Trophoblast cell (in vitro differentiated cells and primary cell): ENCODE measurements around the gene BTBD17.

Experiments
- DNase-seq, 2 donors: peaks; one replicate each; pipeline ENCODE4 v3.0.0-alpha.2; 2016
- H2AFZ ChIP-seq: 2 replicates; pipeline ENCODE4 v1.6.1; 2013; ENCODE audit warnings: low read length, moderate library complexity, mild to moderate bottlenecking; ENCODE audit not compliant: insufficient read depth, poor library complexity
- H2AK5ac ChIP-seq: 2 replicates; pipeline ENCODE4 v1.6.1; 2013; ENCODE audit warnings: mild to moderate bottlenecking, low read length
- H2BK120ac ChIP-seq: 2 replicates; pipeline ENCODE4 v1.6.1; 2013; ENCODE audit warnings: low read length, mild to moderate bottlenecking, moderate library complexity; ENCODE audit not compliant: insufficient read depth, poor library complexity
- H2BK12ac ChIP-seq: 2 replicates; pipeline ENCODE4 v1.6.1; 2013; ENCODE audit warnings: mild to moderate bottlenecking, low read length, moderate library complexity
- H2BK5ac ChIP-seq: 2 replicates; pipeline ENCODE4 v1.6.1; 2013; ENCODE audit warnings: low read length, low read depth, moderate library complexity, mild to moderate bottlenecking; ENCODE audit not compliant: poor library complexity
- H3K14ac ChIP-seq: 2 replicates; pipeline ENCODE4 v1.6.1; 2013; ENCODE audit warnings: mild to moderate bottlenecking, low read length
- H3K18ac ChIP-seq: 2 replicates; pipeline ENCODE4 v1.6.1; 2013; ENCODE audit warnings: mild to moderate bottlenecking, low read length
- H3K23ac ChIP-seq: 2 replicates; pipeline ENCODE4 v1.6.1; 2013; ENCODE audit warnings: low read length
- H3K27ac ChIP-seq: 2 replicates; pipeline ENCODE4 v1.5.1; 2013; ENCODE audit warnings: low read depth, mild to moderate bottlenecking, inconsistent platforms, low read length, moderate library complexity
- H3K27me3 ChIP-seq: 2 replicates; pipeline ENCODE4 v1.6.1; 2013; ENCODE audit warnings: inconsistent platforms, mild to moderate bottlenecking, low read length, moderate library complexity; ENCODE audit not compliant: insufficient read depth
- H3K36me3 ChIP-seq, 2 experiments: 1 replicate in 1 of 2; 2 replicates in 1 of 2; pipeline ENCODE4 v1.6.1; 2013; ENCODE audit warnings: low read length in 2 of 2, mild to moderate bottlenecking in 2 of 2, moderate library complexity in 1 of 2; ENCODE audit not compliant: insufficient read depth in 2 of 2, control insufficient read depth in 1 of 2
- H3K4ac ChIP-seq: 2 replicates; pipeline ENCODE4 v1.6.1; 2013; ENCODE audit warnings: low read depth, mild to moderate bottlenecking, low read length, moderate library complexity
- H3K4me1 ChIP-seq, 2 experiments: 1 replicate in 1 of 2; 2 replicates in 1 of 2; pipeline ENCODE4 v1.6.1; 2013; ENCODE audit warnings: low read length in 2 of 2, mild to moderate bottlenecking in 2 of 2, moderate library complexity in 1 of 2; ENCODE audit not compliant: insufficient read depth in 2 of 2, control insufficient read depth in 1 of 2
- H3K4me2 ChIP-seq: 2 replicates; pipeline ENCODE4 v1.6.1; 2013; ENCODE audit warnings: inconsistent platforms, mild to moderate bottlenecking, low read length, moderate library complexity
- H3K4me3 ChIP-seq: 2 replicates; pipeline ENCODE4 v1.5.1; 2013; ENCODE audit warnings: mild to moderate bottlenecking, low read depth, low read length, inconsistent platforms
- H3K79me1 ChIP-seq: one replicate; pipeline ENCODE4 v1.6.1; 2013; ENCODE audit warnings: low read length
- H3K79me2 ChIP-seq: 2 replicates; pipeline ENCODE4 v1.6.1; 2013; ENCODE audit warnings: low read length, mild to moderate bottlenecking; ENCODE audit not compliant: control insufficient read depth, insufficient read depth, poor library complexity
- H3K9ac ChIP-seq: 2 replicates; pipeline ENCODE4 v1.6.1; 2013; ENCODE audit warnings: mild to moderate bottlenecking, low read length
- H3K9me3 ChIP-seq: 2 replicates; pipeline ENCODE4 v1.6.1; 2013; ENCODE audit warnings: low read depth, mild to moderate bottlenecking, control low read depth, inconsistent platforms, low read length; ENCODE audit not compliant: insufficient read depth
- H4K12ac ChIP-seq: 2 replicates; pipeline ENCODE4 v1.6.1; 2013; ENCODE audit warnings: low read depth, mild to moderate bottlenecking, low read length, moderate library complexity
- H4K8ac ChIP-seq: 2 replicates; pipeline ENCODE4 v1.6.1; 2013; ENCODE audit warnings: low read depth, mild to moderate bottlenecking, low read length, moderate library complexity
- H4K91ac ChIP-seq: one replicate; pipeline ENCODE4 v1.6.1; 2013; ENCODE audit warnings: low read depth, mild to moderate bottlenecking, low read length, moderate library complexity
- WGBS: extraction: QIAGEN DNeasy Blood & Tissue Kit; methylation state at CpG from one replicate; pipeline ENCODE4 v1.1.7; 2013; ENCODE audit warnings: missing lambda C conversion rate; ENCODE audit not compliant: insufficient read length, insufficient coverage; ENCODE audit errors: extremely low coverage; 5-methylcytosine and 5-hydroxymethylcytosine counted together

Gene BTBD17

DNA sequence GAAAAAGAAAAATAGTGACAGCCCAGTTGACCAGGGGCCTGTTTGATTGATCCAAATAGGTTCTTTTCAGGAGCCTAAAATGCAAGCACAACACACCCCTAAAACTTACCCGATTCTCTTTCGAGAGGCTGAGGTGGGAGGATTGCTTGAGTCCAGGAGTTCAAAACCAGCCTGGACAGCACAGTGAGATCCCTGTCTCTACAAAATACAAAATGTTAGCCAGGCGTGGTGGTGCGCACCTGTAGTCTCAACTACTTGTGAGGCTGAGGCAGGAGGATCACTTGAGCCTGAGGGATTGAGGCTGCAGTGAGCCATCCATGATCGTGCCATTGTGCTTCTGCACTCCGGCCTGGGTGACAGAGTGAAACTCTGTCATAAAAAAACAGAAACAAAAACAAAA lies 37.1 kb downstream of the BTBD17 start:
- no CpG with 5 or more reads among the region's 6 CpGs for WGBS
- H2BK120ac ChIP-seq, result no peak overlapping the region
- H3K14ac ChIP-seq, result no peak overlapping the region
- H4K8ac ChIP-seq, result no peak overlapping the region
- no peak overlapping the region for H3K4me3 ChIP-seq
- peaks cover 5 to 6% of the 10 kb centered on the region in 2 experiments for H3K4me1 ChIP-seq
- H2BK5ac ChIP-seq, result no peak overlapping the region
- H3K9me3 ChIP-seq, result peaks cover 7% of the 10 kb centered on the region
- no peak overlapping the region for H3K9ac ChIP-seq
- no peak overlapping the region for H3K4me2 ChIP-seq
- H3K4ac ChIP-seq, result no peak overlapping the region
- no peak for DNase-seq
- H3K23ac ChIP-seq, result no peak overlapping the region
- no peak overlapping the region for H2AK5ac ChIP-seq
- H3K27me3 ChIP-seq, result peaks cover 23% of the 10 kb centered on the region
- no peak overlapping the region for H2AFZ ChIP-seq
- H3K36me3 ChIP-seq, result no peaks in the 10 kb centered on the region
- H2BK12ac ChIP-seq, result no peak overlapping the region
- no peak overlapping the region for H3K27ac ChIP-seq
- no peak overlapping the region for H4K91ac ChIP-seq
- no peaks in the 10 kb centered on the region for H3K79me1 ChIP-seq
- no peak overlapping the region for H3K18ac ChIP-seq
- no peaks in the 10 kb centered on the region for H3K79me2 ChIP-seq
- H4K12ac ChIP-seq, result no peak overlapping the region

GRCh38 chr17:74318391-74318790 lies 43.3 kb downstream of the BTBD17 start:
- peaks cover 3% of the 10 kb centered on the region for H3K9me3 ChIP-seq
- no CpG with 5 or more reads among the region's 10 CpGs for WGBS
- no peak overlapping the region for H3K14ac ChIP-seq
- no peaks in the 10 kb centered on the region for H3K79me2 ChIP-seq
- no peak overlapping the region for H3K27ac ChIP-seq
- H3K36me3 ChIP-seq, result no peaks in the 10 kb centered on the region
- H4K91ac ChIP-seq, result no peak overlapping the region
- peak overlapping the region; percentile 94 for H3K23ac ChIP-seq
- no peak overlapping the region for H3K4ac ChIP-seq
- no peaks in the 10 kb centered on the region for H3K27me3 ChIP-seq
- no peak overlapping the region for H2BK12ac ChIP-seq
- no peaks in the 10 kb centered on the region for H3K79me1 ChIP-seq
- no peaks in the 10 kb centered on the region for H3K4me1 ChIP-seq
- no peak overlapping the region for H3K9ac ChIP-seq
- no peak overlapping the region for H3K18ac ChIP-seq
- H4K12ac ChIP-seq, result no peak overlapping the region
- no peak overlapping the region for H2AK5ac ChIP-seq
- H4K8ac ChIP-seq, result no peak overlapping the region
- H3K4me3 ChIP-seq, result no peak overlapping the region
- DNase-seq, result no peak
- no peak overlapping the region for H2BK5ac ChIP-seq
- no peak overlapping the region for H2BK120ac ChIP-seq
- H3K4me2 ChIP-seq, result no peak overlapping the region
- H2AFZ ChIP-seq, result no peak overlapping the region

- no peak overlapping the region for H4K8ac ChIP-seq
- no peak overlapping the region for H3K4me2 ChIP-seq
- no peak overlapping the region for H3K4me3 ChIP-seq
- H3K18ac ChIP-seq, result no peak overlapping the region
- H3K79me1 ChIP-seq, result no peaks in the 10 kb centered on the region
- no peak overlapping the region for H2AFZ ChIP-seq
- H4K91ac ChIP-seq, result no peak overlapping the region
- no peaks in the 10 kb centered on the region for H3K4me1 ChIP-seq
- no peak overlapping the region for H3K4ac ChIP-seq
- H3K27ac ChIP-seq, result no peak overlapping the region
- H3K9ac ChIP-seq, result no peak overlapping the region
- WGBS, result no CpG with 5 or more reads among the region's 16 CpGs
- H3K9me3 ChIP-seq, result peaks cover 7% of the 10 kb centered on the region
- H2AK5ac ChIP-seq, result no peak overlapping the region
- H4K12ac ChIP-seq, result no peak overlapping the region
- H3K23ac ChIP-seq, result no peak overlapping the region
- H2BK12ac ChIP-seq, result no peak overlapping the region
- H3K36me3 ChIP-seq, result no peaks in the 10 kb centered on the region
- no peak overlapping the region for H3K14ac ChIP-seq
- H3K79me2 ChIP-seq, result no peaks in the 10 kb centered on the region
- no peak overlapping the region for H2BK5ac ChIP-seq
- DNase-seq, result no peak
- H2BK120ac ChIP-seq, result no peak overlapping the region
- H3K27me3 ChIP-seq, result no peaks in the 10 kb centered on the region
Observed at GRCh38 chr17:74317071-74317470, 44.6 kb downstream of the BTBD17 start.

DNA sequence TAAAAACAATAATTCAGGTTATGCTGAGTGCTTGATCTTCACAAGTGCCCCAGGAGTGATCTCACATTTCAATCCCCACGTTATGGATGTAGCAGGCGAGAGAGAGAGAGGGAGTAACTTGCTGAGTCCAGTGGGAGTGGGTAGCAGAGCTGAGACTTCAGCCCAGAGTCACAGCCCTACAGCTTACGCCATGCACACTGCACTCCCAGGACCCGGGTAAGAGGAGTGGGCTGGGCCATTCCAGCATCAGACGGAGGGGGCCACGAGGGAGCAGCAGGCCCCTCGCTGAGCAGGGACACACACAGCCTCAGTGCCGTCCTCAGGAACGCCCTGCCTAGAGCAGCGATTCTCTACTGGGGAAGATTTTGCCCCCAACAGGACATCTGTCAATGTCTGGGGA lies 45.4 kb downstream of the BTBD17 start:
- H3K18ac ChIP-seq, result no peak overlapping the region

More for the DNA sequence above, 45.4 kb downstream of the BTBD17 start:
- Histone ChIP-seq H3K4me2 (no peak overlapping the region), H3K14ac (no peak overlapping the region), H3K79me2 (no peaks in the 10 kb centered on the region), H2BK120ac (no peak overlapping the region), H3K4me3 (no peak overlapping the region), H3K4ac (no peak overlapping the region), H4K91ac (no peak overlapping the region), H2BK12ac (no peak overlapping the region), H3K79me1 (no peaks in the 10 kb centered on the region), H2AFZ (no peak overlapping the region), H3K27ac (no peak overlapping the region), H3K27me3 (no peaks in the 10 kb centered on the region), H4K12ac (no peak overlapping the region), H3K36me3 (no peaks in the 10 kb centered on the region), H3K23ac (no peak overlapping the region), H2BK5ac (no peak overlapping the region), H3K4me1 (no peaks in the 10 kb centered on the region), H2AK5ac (no peak overlapping the region), H3K9ac (no peak overlapping the region), H4K8ac (no peak overlapping the region), H3K9me3 (peaks cover 8% of the 10 kb centered on the region)
- no CpG with 5 or more reads among the region's 10 CpGs for WGBS
- no peak for DNase-seq
